Measurements from ENCODE around the gene SLC25A24. TPM values are rescaled to one million over a fixed set of nuclear protein-coding genes. Genes with fewer than 3 reads are reported as not detected.

SLC25A24 gene
- total RNA-seq, 1 experiment from 2014 or later = 35.4 TPM

GRCh38 chr1:108192581-108192980, 7.6 kb downstream of the SLC25A24 start:
- ChIA-PET POLR2A (ENCODE audit: low non-redundant PET) (no interaction called here), CTCF (no interaction called here)
- Histone ChIP-seq H3K4me3 (ENCODE audit: low read depth, low read length, poor library complexity, severe bottlenecking) (no peak overlapping the region), H3K9me3 (ENCODE audit: low read depth, low read length, poor library complexity, severe bottlenecking) (peaks cover 20% of the 10 kb centered on the region), H3K4me1 (ENCODE audit: insufficient read depth, low read length, poor library complexity, severe bottlenecking) (no peaks in the 10 kb centered on the region), H3K27me3 (replicated peaks; ENCODE audit: insufficient read depth, low read depth, low read length, poor library complexity) (no peaks in the 10 kb centered on the region), H3K36me3 (ENCODE audit: insufficient read depth, low read length, poor library complexity, severe bottlenecking) (peaks cover 36% of the 10 kb centered on the region), H3K27ac (ENCODE audit: low read depth, low read length, poor library complexity, severe bottlenecking) (no peak overlapping the region)
- DNase-seq (ENCODE audit: low spot score) = no peak
- intact Hi-C loops (cut with micrococcal nuclease; ENCODE audit: unreplicated experiment) = no loop called here
- no TSS peak for BruUV-seq (replicated peaks)
- TF ChIP-seq EZH2 (IDR thresholded peaks at IDR 0.05; ENCODE audit: borderline replicate concordance, low read depth, low read length, poor library complexity, severe bottlenecking) (no peak), CTCF (conservative IDR thresholded peaks at IDR 0.05; ENCODE audit: low read depth, low read length) (no peak)

- peaks cover 13% of the 10 kb centered on the region for H3K9me3 ChIP-seq (ENCODE audit: low read depth, low read length, poor library complexity, severe bottlenecking)
- peaks cover 20% of the 10 kb centered on the region for H3K36me3 ChIP-seq (ENCODE audit: insufficient read depth, low read length, poor library complexity, severe bottlenecking)
- no peak for DNase-seq (ENCODE audit: low spot score)
- intact Hi-C loops (cut with micrococcal nuclease; ENCODE audit: unreplicated experiment) = no loop called here
- ChIA-PET POLR2A (ENCODE audit: low non-redundant PET) (no interaction called here), CTCF (no interaction called here)
- H3K27ac ChIP-seq (ENCODE audit: low read depth, low read length, poor library complexity, severe bottlenecking) = no peak overlapping the region
- H3K27me3 ChIP-seq (replicated peaks; ENCODE audit: insufficient read depth, low read depth, low read length, poor library complexity) = no peaks in the 10 kb centered on the region
- no TSS peak for BruUV-seq (replicated peaks)
- TF ChIP-seq CTCF (conservative IDR thresholded peaks at IDR 0.05; ENCODE audit: low read depth, low read length) (no peak), EZH2 (IDR thresholded peaks at IDR 0.05; ENCODE audit: borderline replicate concordance, low read depth, low read length, poor library complexity, severe bottlenecking) (no peak)
- H3K4me3 ChIP-seq (ENCODE audit: low read depth, low read length, poor library complexity, severe bottlenecking) = no peak overlapping the region
- no peaks in the 10 kb centered on the region for H3K4me1 ChIP-seq (ENCODE audit: insufficient read depth, low read length, poor library complexity, severe bottlenecking)
These were observed 9.3 kb downstream of the SLC25A24 start for GRCh38 chr1:108190686-108191416.

- BruUV-seq (replicated peaks) = no TSS peak
- TF ChIP-seq CTCF (conservative IDR thresholded peaks at IDR 0.05; ENCODE audit: low read depth, low read length) = no peak
- no peak for TF ChIP-seq EZH2 (IDR thresholded peaks at IDR 0.05; ENCODE audit: borderline replicate concordance, low read depth, low read length, poor library complexity, severe bottlenecking)
- Histone ChIP-seq H3K27ac (ENCODE audit: low read depth, low read length, poor library complexity, severe bottlenecking) (no peak overlapping the region), H3K4me1 (ENCODE audit: insufficient read depth, low read length, poor library complexity, severe bottlenecking) (no peaks in the 10 kb centered on the region), H3K4me3 (ENCODE audit: low read depth, low read length, poor library complexity, severe bottlenecking) (no peak overlapping the region), H3K9me3 (ENCODE audit: low read depth, low read length, poor library complexity, severe bottlenecking) (peaks cover 5% of the 10 kb centered on the region), H3K36me3 (ENCODE audit: insufficient read depth, low read length, poor library complexity, severe bottlenecking) (peaks cover 15% of the 10 kb centered on the region), H3K27me3 (replicated peaks; ENCODE audit: insufficient read depth, low read depth, low read length, poor library complexity) (no peaks in the 10 kb centered on the region)
- ChIA-PET CTCF (no interaction called here), POLR2A (ENCODE audit: low non-redundant PET) (no interaction called here)
- intact Hi-C loops (cut with micrococcal nuclease; ENCODE audit: unreplicated experiment) = no loop called here
- no peak for DNase-seq (ENCODE audit: low spot score)
These were observed 10.0 kb downstream of the SLC25A24 start for GRCh38 chr1:108190001-108190634.
